K562 (cell line): Measurements from ENCODE around the gene SLC25A34. TPM values are rescaled to one million over a fixed set of nuclear protein-coding genes. Genes with fewer than 3 reads are reported as not detected.
A peak's percentile ranks its signal among the peaks of the same experiment; 100 is the strongest.

ENCODE experiments used
- ATAC-seq: fragments of 200-7000 bp; cut with Tn5 transposase; 3 replicates; pipeline ENCODE4 v1.9.1; 2020; ENCODE audit warnings: moderate library complexity
- BruUV-seq: library from RNA; stranded (reverse); fragments of 400-500 nt; replicated peaks from 2 replicates; lab custom pipeline; 2021; lab: Mats Ljungman, UMichigan
- CTCF ChIA-PET: fragments of 300-600 bp; formaldehyde crosslinking; extraction: SDS; loops from one replicate; lab custom pipeline; 2021; ENCODE audit warnings: low intra/inter-chr PET ratio; lab: Yijun Ruan, JAX
- POLR2A ChIA-PET: fragments of 300-600, 350-650 bp; sonication (Branson Sonifier 250); formaldehyde crosslinking; extraction: SDS; loops from one replicate; lab custom pipeline; 2021; ENCODE audit warnings: antibody characterized with exemption, inconsistent platforms; lab: Yijun Ruan, JAX
- DNase-seq, 4 experiments: peaks; one replicate each; pipeline versions ENCODE4 v3.0.0 to v3.0.0-alpha.2; 2011 to 2018; ENCODE audit warnings: low spot score in 3 of 4, mixed read lengths in 3 of 4; ENCODE audit errors: extremely low read depth in 1 of 4
- FAIRE-seq: peaks from 2 replicates; lab custom pipeline; 2011; peaks lifted over from hg19 to GRCh38; lab: Jason Lieb, UNC
- H2AFZ ChIP-seq: 2 replicates; pipeline ENCODE4 v1.6.0; 2011; ENCODE audit warnings: low read depth, low read length, control low read depth, inconsistent platforms
- H3K27ac ChIP-seq: fragments of 200-600 bp; 3 replicates; pipeline ENCODE4 v1.8.0; 2011; ENCODE audit warnings: low read depth, mild to moderate bottlenecking, control low read depth, inconsistent platforms, low read length, moderate library complexity, mixed read lengths; ENCODE audit errors: extremely low read depth
- H3K27me3 ChIP-seq, 2 experiments: fragments of 300-600 bp in 1 of 2; 2 replicates in 1 of 2; 3 replicates in 1 of 2; pipeline versions ENCODE4 v1.6.0 to v1.8.0; 2011; ENCODE audit warnings: inconsistent platforms in 2 of 2, low read length in 2 of 2, mild to moderate bottlenecking in 1 of 2, mixed read lengths in 1 of 2, moderate library complexity in 1 of 2; ENCODE audit not compliant: control insufficient read depth in 2 of 2, insufficient read depth in 2 of 2
- H3K36me3 ChIP-seq: fragments of 300-600 bp; 3 replicates; pipeline ENCODE4 v1.8.0; 2011; ENCODE audit warnings: mild to moderate bottlenecking, low read length, inconsistent platforms; ENCODE audit not compliant: control insufficient read depth, insufficient read depth
- H3K4me1 ChIP-seq, 2 experiments: fragments of 200-600 bp in 1 of 2; replicated peaks in 1 of 2; 2 replicates in 1 of 2; 3 replicates in 1 of 2; pipeline versions ENCODE4 v1.5.1 to v1.8.0; 2011; ENCODE audit warnings: inconsistent platforms in 2 of 2, low read length in 2 of 2, mild to moderate bottlenecking in 1 of 2, mixed read lengths in 1 of 2, moderate library complexity in 1 of 2; ENCODE audit not compliant: control insufficient read depth in 2 of 2, insufficient read depth in 2 of 2
- H3K4me2 ChIP-seq: 2 replicates; pipeline ENCODE4 v1.6.1; 2011; ENCODE audit warnings: low read length, control low read depth, inconsistent platforms, mixed read lengths; ENCODE audit not compliant: insufficient read depth
- H3K4me3 ChIP-seq: fragments of 200-600 bp; sonication (generic), shearing (Covaris generic); 2 replicates; pipeline ENCODE4 v1.5.1; 2016; ENCODE audit warnings: control low read depth, inconsistent platforms
- H3K79me2 ChIP-seq: fragments of 200-600 bp; 3 replicates; pipeline ENCODE4 v1.8.0; 2011; ENCODE audit warnings: low read length, inconsistent platforms; ENCODE audit not compliant: control insufficient read depth, insufficient read depth
- H3K9ac ChIP-seq, 2 experiments: 2 replicates each; pipeline versions ENCODE4 v1.6.0 to v1.6.1; 2011; ENCODE audit warnings: low read depth in 2 of 2, low read length in 2 of 2, control low read depth in 1 of 2, inconsistent platforms in 1 of 2, mild to moderate bottlenecking in 1 of 2, mixed read lengths in 1 of 2; ENCODE audit not compliant: insufficient read depth in 1 of 2
- H3K9me1 ChIP-seq: one replicate; pipeline ENCODE4 v1.6.0; 2011; ENCODE audit warnings: inconsistent platforms, mild to moderate bottlenecking, low read length, moderate library complexity; ENCODE audit not compliant: control insufficient read depth, insufficient read depth
- H3K9me3 ChIP-seq: replicated peaks from 2 replicates; pipeline ENCODE4 v1.5.1; 2011; ENCODE audit warnings: low read depth, low read length, inconsistent platforms; ENCODE audit not compliant: control insufficient read depth, insufficient read depth
- H4K20me1 ChIP-seq: replicated peaks from 2 replicates; pipeline ENCODE4 v1.6.1; 2011; ENCODE audit warnings: low read length, inconsistent platforms, mixed read lengths; ENCODE audit not compliant: control insufficient read depth, insufficient read depth
- ARID1B ChIP-seq: fragments of 450-650 bp; IDR thresholded peaks from 2 replicates; pipeline ENCODE4 v1.6.1; 2016; ENCODE audit warnings: antibody characterized with exemption, mild to moderate bottlenecking, inconsistent platforms
- BHLHE40 ChIP-seq: IDR thresholded peaks from 2 replicates; pipeline ENCODE4 v1.6.1; 2011; ENCODE audit warnings: low read length, improper control_type of control experiment
- CBFA2T3 ChIP-seq: fragments of 450-650 bp; IDR thresholded peaks from 2 replicates; pipeline ENCODE4 v1.6.1; 2017
- CBX8 ChIP-seq: fragments of 200-600 bp; sonication (generic); IDR thresholded peaks from 2 replicates; pipeline ENCODE4 v1.6.1; 2012; ENCODE audit warnings: borderline replicate concordance, mixed run types, low read depth, mild to moderate bottlenecking, moderate library complexity, mixed read lengths, low read length, control low read depth, inconsistent platforms; ENCODE audit not compliant: poor library complexity, severe bottlenecking; ENCODE audit errors: extremely low read depth
- CTBP1 ChIP-seq: fragments of 450-650 bp; IDR thresholded peaks from 2 replicates; pipeline ENCODE4 v1.6.1; 2016; ENCODE audit warnings: borderline replicate concordance
- DPF2 ChIP-seq: fragments of 450-650 bp; IDR thresholded peaks from 2 replicates; pipeline ENCODE4 v1.6.1; 2016
- EP300 ChIP-seq: IDR thresholded peaks from 2 replicates; pipeline ENCODE4 v1.6.1; 2012; ENCODE audit warnings: low read length, improper control_type of control experiment
- KDM1A ChIP-seq, 2 experiments: fragments of 450-650 bp; IDR thresholded peaks; 2 replicates each; pipeline ENCODE4 v1.6.1; 2016; ENCODE audit warnings: mild to moderate bottlenecking in 2 of 2
- KLF16 ChIP-seq: IDR thresholded peaks from 2 replicates; pipeline ENCODE4 v1.6.1; 2016; ENCODE audit warnings: antibody characterized with exemption
- MCM3 ChIP-seq: fragments of 450-650 bp; IDR thresholded peaks from 2 replicates; pipeline ENCODE4 v1.6.1; 2016
- MTA2 ChIP-seq: fragments of 450-650 bp; IDR thresholded peaks from 2 replicates; pipeline ENCODE4 v1.6.1; 2016; ENCODE audit warnings: low read depth
- MTF1 ChIP-seq: fragments of 250-450 bp; sonication (Bioruptor Pico); IDR thresholded peaks from 2 replicates; pipeline ENCODE4 v1.9.0; 2021; ENCODE audit warnings: moderate library complexity, mild to moderate bottlenecking, inconsistent platforms, borderline replicate concordance
- SMARCA4 ChIP-seq: fragments of 450-650 bp; IDR thresholded peaks from 2 replicates; pipeline ENCODE4 v1.6.1; 2016
- TCF3 ChIP-seq: sonication (generic); formaldehyde crosslinking; IDR thresholded peaks from 2 replicates; pipeline ENCODE4 v1.4.0; 2020; ENCODE audit warnings: mild to moderate bottlenecking, missing genetic modification reagents
- TEAD4 ChIP-seq, 2 experiments: sonication (generic) in 1 of 2; formaldehyde crosslinking in 1 of 2; IDR thresholded peaks; 2 replicates each; pipeline versions ENCODE4 v1.6.1 to v1.8.0; 2012 to 2022; ENCODE audit warnings: borderline replicate concordance in 1 of 2, inconsistent platforms in 1 of 2, low read length in 1 of 2, mild to moderate bottlenecking in 1 of 2, missing genetic modification reagents in 1 of 2
- WGBS: fragments of 100-300 bp; shearing (Covaris generic); methylation state at CpG from one replicate; pipeline ENCODE4 v1.1.6; 2016; ENCODE audit warnings: low coverage, mixed read lengths; ENCODE audit not compliant: insufficient coverage; ENCODE audit errors: missing lambda C conversion rate; 5-methylcytosine and 5-hydroxymethylcytosine counted together
- in situ Hi-C: fragments of 300-500 bp; cut with MboI; formaldehyde crosslinking; loops from 4 replicates; pipeline ENCODE4 v1.15.0; 2018; ENCODE audit warnings: inconsistent platforms, mixed read lengths
- intact Hi-C: fragments of 100-400 bp; cut with micrococcal nuclease; formaldehyde crosslinking; loops from 2 replicates; pipeline ENCODE4 v1.14.2; 2022
- polyA plus RNA-seq, 8 experiments: library from polyadenylated mRNA; depleted of rRNA in 4 of 8; stranded (reverse) in 5 of 8; unstranded in 3 of 8; fragments of >200 nt; fragmentation: Nextera tagmentation in 2 of 8; fragmentation: Illumina TruSeq in 1 of 8; extraction: Ambion mirVana in 2 of 8; extraction: Trizol in 1 of 8; gene quantifications; 2 replicates each; pipeline versions ENCODE4 v1.2.1 to v1.2.3, GENCODE V29; 2011 to 2014; ENCODE audit warnings: inconsistent platforms in 1 of 8, missing spikeins in 1 of 8
- total RNA-seq, 7 experiments: library from RNA; depleted of rRNA in 6 of 7; stranded (reverse); fragments of >200 nt in 6 of 7; fragmentation: Illumina TruSeq in 2 of 7; extraction: Trizol in 2 of 7; gene quantifications; 2 replicates each; pipeline versions ENCODE4 v1.2.1 to v1.2.3, GENCODE V29; 2011 to 2021; ENCODE audit warnings: low replicate concordance in 1 of 7
- TF ChIP-seq, protein P1 (sequence below): fragments of 200-800 bp; sonication (Bioruptor generic); IDR thresholded peaks from 2 replicates; pipeline ENCODE4 v1.6.1; 2017; ENCODE audit warnings: missing genetic modification characterization, missing compliant biosample characterization
- TF ChIP-seq, protein P2 (sequence below): fragments of 450-650 bp; IDR thresholded peaks from 2 replicates; pipeline ENCODE4 v1.6.1; 2018; ENCODE audit not compliant: partially characterized antibody

SLC25A34 gene
- total and polyA plus RNA-seq, 9 of the 15 experiments (the other 6 are each of a cell fraction or from before 2014, with no cell fraction given) = 0.01 to 0.57 (median 0.16) TPM

DNA sequence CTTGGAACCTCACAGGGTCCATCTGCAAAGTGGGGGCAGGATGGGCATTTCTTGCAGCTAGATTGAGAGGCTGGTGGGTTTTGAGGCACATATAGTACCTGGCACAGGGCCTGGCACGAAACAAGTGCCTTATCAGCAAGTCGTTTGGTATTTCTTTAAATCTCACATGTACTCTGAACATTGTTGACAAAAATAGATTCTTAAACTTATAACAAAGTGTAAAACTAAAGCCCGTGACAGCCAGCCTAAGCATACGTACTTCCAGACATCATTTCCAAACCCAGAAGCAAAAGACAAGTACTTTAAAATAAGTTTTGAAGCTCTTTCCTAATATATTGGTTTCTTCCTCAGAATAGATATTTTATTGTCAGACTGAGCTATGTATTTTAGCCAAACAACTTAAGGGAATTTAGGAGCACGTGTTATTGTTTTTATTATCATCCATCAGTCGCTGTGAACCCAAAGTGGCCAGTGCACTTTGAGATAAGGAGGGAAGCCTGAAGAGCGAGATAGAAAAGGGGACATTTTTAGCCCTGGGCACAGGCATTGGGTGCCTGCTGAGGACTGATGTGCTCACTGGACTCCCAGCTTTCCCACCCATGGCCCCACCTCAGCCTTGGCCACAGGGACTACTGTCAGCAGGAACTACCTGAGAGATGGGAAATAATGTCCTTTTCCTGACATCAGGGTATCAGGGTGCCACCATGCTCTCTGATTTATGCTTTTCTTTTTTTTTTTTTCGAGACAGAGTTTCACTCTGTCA lies 25.5 kb downstream of the SLC25A34 start:
- H3K79me2 ChIP-seq = no peaks in the 10 kb centered on the region
- CTCF ChIA-PET = no interaction called here
- TF ChIP-seq TEAD4 (IDR thresholded peaks at IDR 0.05; ENCODE audit: low read length) = peak; percentile 71; the same call in 1 of the 2 replicates
- no peak for TF ChIP-seq TEAD4 (CRISPR knock-in tag; IDR thresholded peaks at IDR 0.05; ENCODE audit: borderline replicate concordance)
- 0 out of 2 replicates have a peak, but pooled peaks have one; percentile 44 for TF ChIP-seq EP300
- peak; percentile 78 for TF ChIP-seq BHLHE40
- no peak for TF ChIP-seq MCM3
- TF ChIP-seq, protein P1, sequence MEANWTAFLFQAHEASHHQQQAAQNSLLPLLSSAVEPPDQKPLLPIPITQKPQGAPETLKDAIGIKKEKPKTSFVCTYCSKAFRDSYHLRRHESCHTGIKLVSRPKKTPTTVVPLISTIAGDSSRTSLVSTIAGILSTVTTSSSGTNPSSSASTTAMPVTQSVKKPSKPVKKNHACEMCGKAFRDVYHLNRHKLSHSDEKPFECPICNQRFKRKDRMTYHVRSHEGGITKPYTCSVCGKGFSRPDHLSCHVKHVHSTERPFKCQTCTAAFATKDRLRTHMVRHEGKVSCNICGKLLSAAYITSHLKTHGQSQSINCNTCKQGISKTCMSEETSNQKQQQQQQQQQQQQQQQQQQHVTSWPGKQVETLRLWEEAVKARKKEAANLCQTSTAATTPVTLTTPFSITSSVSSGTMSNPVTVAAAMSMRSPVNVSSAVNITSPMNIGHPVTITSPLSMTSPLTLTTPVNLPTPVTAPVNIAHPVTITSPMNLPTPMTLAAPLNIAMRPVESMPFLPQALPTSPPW (CRISPR knock-in tag) = 0 out of 2 replicates have a peak, but pooled peaks have one; percentile 20
- TF ChIP-seq MTA2 = 0 out of 2 replicates have a peak, but pooled peaks have one; percentile 15
- no peak for TF ChIP-seq CBX8
- peak; percentile 46; the same call in 1 of the 2 replicates for TF ChIP-seq CTBP1
- peak; percentile 83 for TF ChIP-seq CBFA2T3
- no peak for TF ChIP-seq MTF1 (CRISPR knock-in tag)
- TF ChIP-seq, protein P2, sequence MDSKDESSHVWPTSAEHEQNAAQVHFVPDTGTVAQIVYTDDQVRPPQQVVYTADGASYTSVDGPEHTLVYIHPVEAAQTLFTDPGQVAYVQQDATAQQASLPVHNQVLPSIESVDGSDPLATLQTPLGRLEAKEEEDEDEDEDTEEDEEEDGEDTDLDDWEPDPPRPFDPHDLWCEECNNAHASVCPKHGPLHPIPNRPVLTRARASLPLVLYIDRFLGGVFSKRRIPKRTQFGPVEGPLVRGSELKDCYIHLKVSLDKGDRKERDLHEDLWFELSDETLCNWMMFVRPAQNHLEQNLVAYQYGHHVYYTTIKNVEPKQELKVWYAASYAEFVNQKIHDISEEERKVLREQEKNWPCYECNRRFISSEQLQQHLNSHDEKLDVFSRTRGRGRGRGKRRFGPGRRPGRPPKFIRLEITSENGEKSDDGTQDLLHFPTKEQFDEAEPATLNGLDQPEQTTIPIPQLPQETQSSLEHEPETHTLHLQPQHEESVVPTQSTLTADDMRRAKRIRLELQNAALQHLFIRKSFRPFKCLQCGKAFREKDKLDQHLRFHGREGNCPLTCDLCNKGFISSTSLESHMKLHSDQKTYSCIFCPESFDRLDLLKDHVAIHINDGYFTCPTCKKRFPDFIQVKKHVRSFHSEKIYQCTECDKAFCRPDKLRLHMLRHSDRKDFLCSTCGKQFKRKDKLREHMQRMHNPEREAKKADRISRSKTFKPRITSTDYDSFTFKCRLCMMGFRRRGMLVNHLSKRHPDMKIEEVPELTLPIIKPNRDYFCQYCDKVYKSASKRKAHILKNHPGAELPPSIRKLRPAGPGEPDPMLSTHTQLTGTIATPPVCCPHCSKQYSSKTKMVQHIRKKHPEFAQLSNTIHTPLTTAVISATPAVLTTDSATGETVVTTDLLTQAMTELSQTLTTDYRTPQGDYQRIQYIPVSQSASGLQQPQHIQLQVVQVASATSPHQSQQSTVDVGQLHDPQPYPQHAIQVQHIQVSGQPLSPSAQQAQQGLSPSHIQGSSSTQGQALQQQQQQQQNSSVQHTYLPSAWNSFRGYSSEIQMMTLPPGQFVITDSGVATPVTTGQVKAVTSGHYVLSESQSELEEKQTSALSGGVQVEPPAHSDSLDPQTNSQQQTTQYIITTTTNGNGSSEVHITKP = peak; percentile 42
- TF ChIP-seq KLF16 = peak; percentile 48; the same call in 1 of the 2 replicates
- peak in 1 of 2 experiments; percentile 36; a peak in 1 of 4 replicates for TF ChIP-seq KDM1A (IDR thresholded peaks at IDR 0.05)
- TF ChIP-seq DPF2 = peak; percentile 32; the same call in 1 of the 2 replicates
- TF ChIP-seq ARID1B = peak; percentile 75
- TF ChIP-seq TCF3 = peak; percentile 83
- TF ChIP-seq SMARCA4 = 0 out of 2 replicates have a peak, but pooled peaks have one; percentile 32

More for the DNA sequence above, 25.5 kb downstream of the SLC25A34 start:
- BruUV-seq = no TSS peak
- Histone ChIP-seq H3K4me1 (peaks cover 15 to 50% of the 10 kb centered on the region in 2 experiments; a peak in 4 of 5 replicates), H3K27ac (no peak overlapping the region), H3K27me3 (peaks cover 31 to 75% of the 10 kb centered on the region in 2 experiments; a peak in 4 of 5 replicates), H2AFZ (no peak overlapping the region), H3K9ac (peak overlapping the region in 1 of 2 experiments; percentile 2; a peak in 1 of 4 replicates), H3K9me1 (no peaks in the 10 kb centered on the region), H3K36me3 (no peaks in the 10 kb centered on the region), H3K4me3 (no peak overlapping the region), H3K4me2 (peak overlapping the region; percentile 10; the same call in 1 of the 2 replicates), H3K9me3 (no peaks in the 10 kb centered on the region), H4K20me1 (peaks cover 12% of the 10 kb centered on the region)
- peak in 2 of 4 experiments; percentile 56 to 58 for DNase-seq
- WGBS = 1% methylated on average over 8 of the region's 8 CpGs
- peak; percentile 64 for FAIRE-seq
- intact Hi-C loops (no loop called here), in situ Hi-C loops (no loop called here)
- POLR2A ChIA-PET = interaction anchor here (1.6 kb wide), 1 partner anchor 13 kb away, joined by 5 read pairs; no protein-coding TSS in a partner anchor
- ATAC-seq = peak; percentile 26
